PFSK-1 (cell line): ENCODE measurements around the gene DNAH11.

Experiments used
- FOXP2 ChIP-seq: optimal IDR thresholded peaks from 2 replicates; pipeline ENCODE3; 2011; ENCODE audit warnings: borderline replicate concordance, control low read depth, inconsistent platforms; ENCODE audit not compliant: insufficient read depth; ENCODE audit errors: extremely low read length, extremely low read depth
- REST ChIP-seq, 2 experiments: IDR thresholded peaks; 2 replicates each; pipeline versions ENCODE4 v1.6.1 to v1.8.0; 2011 to 2012; ENCODE audit warnings: low read depth in 2 of 2, low read length in 2 of 2, control low read depth in 1 of 2, inconsistent platforms in 1 of 2, mild to moderate bottlenecking in 1 of 2, moderate library complexity in 1 of 2; ENCODE audit not compliant: insufficient read depth in 1 of 2
- SIN3A ChIP-seq: IDR thresholded peaks from 2 replicates; pipeline ENCODE4 v1.6.1; 2012; ENCODE audit warnings: mild to moderate bottlenecking, low read length, moderate library complexity, borderline replicate concordance; ENCODE audit not compliant: insufficient read depth

DNA sequence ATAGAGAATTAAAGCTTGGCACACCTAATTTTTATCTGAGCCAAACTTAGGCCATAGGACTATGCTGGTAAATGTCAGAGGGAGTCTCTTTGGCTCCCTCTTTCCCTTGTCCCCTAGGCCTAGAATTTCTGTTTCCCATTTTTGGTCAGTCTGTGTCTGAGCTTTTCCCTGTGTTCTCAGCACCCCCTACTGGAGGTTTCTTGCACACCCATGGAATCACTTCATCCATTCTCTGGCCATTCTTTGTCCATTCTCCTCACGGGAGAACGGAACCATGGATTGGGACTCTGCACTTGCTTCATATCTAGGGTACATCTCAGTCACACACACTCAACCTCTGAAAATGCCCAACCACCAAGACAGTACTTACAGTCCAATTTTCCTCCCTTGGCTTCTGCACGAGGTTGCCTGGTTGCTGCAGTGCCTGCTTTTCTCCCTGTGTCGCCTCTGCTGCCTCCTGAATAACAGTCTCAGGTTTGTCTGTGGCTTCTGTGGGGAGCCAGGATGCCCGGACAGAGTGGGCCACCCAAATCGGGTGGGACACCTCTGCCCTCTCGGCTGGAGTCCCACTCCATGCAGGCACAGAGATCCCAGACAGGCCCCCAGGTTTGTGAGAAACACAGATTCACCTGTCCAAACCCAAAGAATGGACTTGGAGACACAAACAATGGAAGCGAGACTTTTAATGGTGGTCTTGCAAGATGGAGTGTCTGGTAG is 35.1 kb upstream of the DNAH11 start:
- TF ChIP-seq FOXP2 (no peak), REST (IDR thresholded peaks at IDR 0.05; ENCODE audit: insufficient read depth in 1 of 2, low read depth in 2 of 2, low read length in 2 of 2) (no peak), SIN3A (no peak)
